Epithelial cell of proximal tubule (primary cell): ENCODE data around the gene IPO11. TPM values are rescaled to one million over a fixed set of nuclear protein-coding genes. Genes with fewer than 3 reads are reported as not detected.

Experiments used
- DNase-seq: peaks from one replicate; pipeline ENCODE4 v3.0.0-alpha.2; 2011; ENCODE audit warnings: low read depth
- H3K4me3 ChIP-seq: 2 replicates; pipeline ENCODE4 v1.5.1; 2011; ENCODE audit warnings: low read depth, mild to moderate bottlenecking, low read length
- total RNA-seq: library from RNA; depleted of rRNA; stranded (reverse); fragments of >200 nt; gene quantifications from 2 replicates; pipeline ENCODE4 v1.2.3, GENCODE V29; 2015
- TF ChIP-seq, protein P1 (sequence below): conservative IDR thresholded peaks from 2 replicates; pipeline ENCODE4 v1.5.1; 2012; ENCODE audit warnings: low read depth, mild to moderate bottlenecking, low read length

IPO11 gene
- total RNA-seq, 1 donor from 2014 or later, result 6.6 TPM

DNA sequence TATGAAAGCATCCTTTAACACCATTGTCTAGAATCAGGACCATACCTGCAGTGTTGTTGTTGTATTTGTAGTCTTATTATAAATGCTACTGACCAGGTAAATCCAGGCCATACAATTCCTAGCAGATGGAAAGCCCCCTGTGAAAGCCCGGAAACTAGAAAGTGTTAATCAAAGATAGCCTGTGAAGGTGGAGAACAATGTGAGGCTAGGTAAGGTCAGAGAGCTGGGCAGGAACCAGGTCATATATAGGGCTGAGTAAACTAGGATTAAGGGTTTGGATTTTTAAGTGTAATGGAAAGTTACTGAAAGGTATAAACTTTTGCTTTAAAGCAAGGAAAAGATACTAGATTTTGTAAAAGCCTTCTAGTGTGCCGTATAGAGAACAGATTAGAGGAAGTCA is 172.7 kb downstream of the IPO11 start:
- no peak overlapping the region for H3K4me3 ChIP-seq
- TF ChIP-seq, protein P1, sequence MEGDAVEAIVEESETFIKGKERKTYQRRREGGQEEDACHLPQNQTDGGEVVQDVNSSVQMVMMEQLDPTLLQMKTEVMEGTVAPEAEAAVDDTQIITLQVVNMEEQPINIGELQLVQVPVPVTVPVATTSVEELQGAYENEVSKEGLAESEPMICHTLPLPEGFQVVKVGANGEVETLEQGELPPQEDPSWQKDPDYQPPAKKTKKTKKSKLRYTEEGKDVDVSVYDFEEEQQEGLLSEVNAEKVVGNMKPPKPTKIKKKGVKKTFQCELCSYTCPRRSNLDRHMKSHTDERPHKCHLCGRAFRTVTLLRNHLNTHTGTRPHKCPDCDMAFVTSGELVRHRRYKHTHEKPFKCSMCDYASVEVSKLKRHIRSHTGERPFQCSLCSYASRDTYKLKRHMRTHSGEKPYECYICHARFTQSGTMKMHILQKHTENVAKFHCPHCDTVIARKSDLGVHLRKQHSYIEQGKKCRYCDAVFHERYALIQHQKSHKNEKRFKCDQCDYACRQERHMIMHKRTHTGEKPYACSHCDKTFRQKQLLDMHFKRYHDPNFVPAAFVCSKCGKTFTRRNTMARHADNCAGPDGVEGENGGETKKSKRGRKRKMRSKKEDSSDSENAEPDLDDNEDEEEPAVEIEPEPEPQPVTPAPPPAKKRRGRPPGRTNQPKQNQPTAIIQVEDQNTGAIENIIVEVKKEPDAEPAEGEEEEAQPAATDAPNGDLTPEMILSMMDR, result no peak
- no peak for DNase-seq

DNA sequence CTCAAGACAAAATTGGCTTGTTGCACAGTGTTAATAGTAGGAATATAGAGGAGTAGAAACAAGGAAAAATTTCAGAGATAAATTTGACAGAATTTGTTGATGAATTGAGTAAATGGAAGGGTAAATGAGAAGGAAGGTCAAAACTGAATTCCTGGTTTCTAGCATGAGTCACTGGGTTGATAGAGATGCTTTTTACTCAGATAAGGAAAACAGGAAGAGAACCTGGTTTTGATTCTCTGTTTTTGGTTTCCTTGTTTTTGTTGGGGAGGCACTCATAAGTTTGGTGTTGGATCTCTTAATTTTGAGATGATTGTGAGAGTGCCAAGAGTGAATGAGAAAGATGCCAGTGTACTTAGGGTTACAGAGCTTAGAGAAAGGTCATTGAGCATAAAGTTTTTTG is 173.2 kb downstream of the IPO11 start:
- no peak for DNase-seq
- TF ChIP-seq, protein P1, result no peak
- no peak overlapping the region for H3K4me3 ChIP-seq

DNA sequence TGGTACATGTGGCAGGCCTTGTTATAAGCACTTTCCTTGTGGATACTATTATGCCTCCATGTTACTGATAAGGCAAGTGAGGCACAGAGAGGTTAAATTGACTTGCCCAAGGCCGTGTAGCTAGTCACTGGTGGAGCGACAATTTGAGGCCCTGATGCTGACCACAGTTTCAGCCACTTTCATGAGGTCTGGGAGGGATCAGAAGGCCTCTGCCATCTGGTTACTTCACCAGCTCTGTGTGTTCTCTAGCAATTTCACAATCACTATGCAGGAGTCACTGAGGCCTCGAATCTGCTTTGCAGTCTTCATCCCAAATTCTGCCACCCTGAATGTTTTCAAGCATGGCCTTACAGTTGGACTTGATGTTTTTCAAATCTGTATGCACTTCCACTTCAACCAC is 175.2 kb downstream of the IPO11 start:
- no peak overlapping the region for H3K4me3 ChIP-seq
- TF ChIP-seq, protein P1, result no peak
- DNase-seq, result no peak

DNA sequence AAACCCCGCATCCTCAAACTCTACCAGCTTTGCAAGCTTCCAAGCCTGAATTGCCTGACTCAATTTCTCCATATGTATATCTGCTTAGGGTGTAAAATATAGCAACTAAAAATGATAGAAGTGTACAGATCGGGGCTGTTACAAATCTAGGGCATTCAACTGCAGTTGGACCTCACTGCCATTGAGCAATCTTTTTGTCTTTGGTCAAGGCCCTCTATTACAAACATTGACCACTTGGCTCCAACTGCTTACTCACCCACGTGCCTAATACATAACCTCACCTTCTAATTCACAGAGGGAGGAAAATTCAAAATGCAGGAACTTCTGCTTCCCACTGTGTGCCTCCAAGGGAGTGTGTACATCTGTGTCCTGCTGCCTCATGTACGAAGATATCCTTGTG is 176.1 kb downstream of the IPO11 start:
- TF ChIP-seq, protein P1, result no peak
- no peak overlapping the region for H3K4me3 ChIP-seq
- no peak for DNase-seq

DNA sequence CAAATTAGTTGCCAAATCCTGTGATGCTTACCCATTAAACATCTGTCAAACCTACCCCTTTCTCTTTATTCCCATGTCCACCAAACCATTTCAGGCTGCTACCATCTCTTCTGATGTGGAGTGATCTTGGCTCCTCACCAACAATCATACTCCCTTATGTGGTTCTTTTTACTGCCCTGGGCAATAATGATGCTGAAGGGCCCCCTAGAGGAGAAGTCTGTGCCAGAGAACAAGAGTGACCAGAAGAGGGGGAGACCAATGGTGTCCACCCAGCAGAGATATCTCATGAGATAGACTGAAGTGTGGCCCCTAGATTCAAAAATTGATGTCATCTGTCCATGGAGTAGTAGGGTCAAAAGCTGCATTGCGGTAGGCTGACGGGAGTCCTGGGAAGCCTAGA is 176.9 kb downstream of the IPO11 start:
- no peak overlapping the region for H3K4me3 ChIP-seq
- TF ChIP-seq, protein P1, result peak; percentile 3
- DNase-seq, result no peak

DNA sequence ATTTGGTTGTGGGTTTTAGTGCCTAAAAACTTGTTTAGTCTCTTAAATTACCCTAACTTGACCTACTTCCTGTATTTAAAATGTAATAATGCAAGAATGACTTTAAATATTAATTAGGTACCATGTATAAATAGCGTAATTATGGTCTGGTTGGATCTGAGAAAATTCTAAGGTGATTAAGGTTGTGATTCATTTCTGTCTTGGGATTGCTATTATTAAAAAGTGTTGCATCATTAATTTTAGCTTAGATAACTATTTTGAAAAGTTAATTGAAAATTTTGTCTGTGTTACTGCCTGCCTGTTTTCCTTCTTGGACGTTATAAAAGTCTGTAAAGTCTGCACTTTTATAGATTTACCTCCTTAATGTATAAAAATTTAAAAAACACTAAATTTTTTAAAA is 177.8 kb downstream of the IPO11 start:
- TF ChIP-seq, protein P1, result no peak

DNA sequence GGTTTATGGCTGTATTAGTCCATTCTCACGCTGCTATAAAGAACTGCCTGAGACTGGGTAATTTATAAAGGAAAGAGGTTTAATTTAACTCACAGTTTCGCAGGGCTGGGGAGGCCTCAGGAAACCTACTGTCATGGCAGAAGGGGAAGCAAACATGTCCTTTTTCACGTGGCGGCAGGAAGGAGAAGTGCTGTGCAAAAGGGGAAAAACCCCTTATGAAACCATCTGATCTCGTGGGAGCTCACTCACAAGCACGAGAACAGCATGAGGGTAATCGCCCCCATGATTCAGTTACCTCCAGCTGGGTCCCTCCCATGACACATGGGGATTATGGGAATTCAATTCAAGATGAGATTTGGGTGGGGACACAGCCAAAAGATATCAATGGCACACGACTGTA is 180.0 kb downstream of the IPO11 start:
- no peak overlapping the region for H3K4me3 ChIP-seq
- TF ChIP-seq, protein P1, result no peak
- DNase-seq, result no peak

More for the DNA sequence above, 177.8 kb downstream of the IPO11 start:
- no peak for DNase-seq
- no peak overlapping the region for H3K4me3 ChIP-seq
